Natural killer cell (primary cell): ENCODE measurements around the gene ZNF652. TPM values are rescaled to one million over a fixed set of nuclear protein-coding genes. Genes with fewer than 3 reads are reported as not detected.
A peak's percentile ranks its signal among the peaks of the same experiment; 100 is the strongest.

Experiments
- ATAC-seq, 3 donors: fragments of 150-1000 bp in 2 of 3; fragments of 200-7000 bp in 1 of 3; cut with Tn5 transposase; 1 replicate in 1 of 3; 2 replicates in 2 of 3; pipeline ENCODE4 v1.10.0; 2021; ENCODE audit warnings: mild to moderate bottlenecking in 2 of 3, moderate library complexity in 2 of 3
- DNase-seq, 2 donors: peaks; one replicate each; pipeline versions ENCODE4 v3.0.0 to v3.0.0-alpha.2; 2013 to 2021; ENCODE audit warnings: mixed read lengths in 1 of 2
- H3K27ac ChIP-seq: one replicate; pipeline ENCODE4 v1.5.1; 2013; ENCODE audit warnings: mild to moderate bottlenecking, low read length
- H3K27me3 ChIP-seq: one replicate; pipeline ENCODE4 v1.6.1; 2013; ENCODE audit warnings: low read length; ENCODE audit not compliant: control insufficient read depth, insufficient read depth
- H3K36me3 ChIP-seq: one replicate; pipeline ENCODE4 v1.6.1; 2013; ENCODE audit warnings: low read length; ENCODE audit not compliant: control insufficient read depth, insufficient read depth
- H3K4me1 ChIP-seq: one replicate; pipeline ENCODE4 v1.6.1; 2013; ENCODE audit warnings: low read length; ENCODE audit not compliant: control insufficient read depth, insufficient read depth
- H3K4me3 ChIP-seq: one replicate; pipeline ENCODE4 v1.5.1; 2013; ENCODE audit warnings: low read length
- H3K9me3 ChIP-seq: one replicate; pipeline ENCODE4 v1.6.1; 2013; ENCODE audit warnings: low read length; ENCODE audit not compliant: control insufficient read depth, insufficient read depth
- H3K27ac Mint-ChIP-seq, 2 donors: one replicate each; pipeline ENCODE4 v1.8.0; 2022; ENCODE audit warnings: mild to moderate bottlenecking in 2 of 2, mixed read lengths in 2 of 2, moderate library complexity in 1 of 2
- H3K27me3 Mint-ChIP-seq, 2 donors: one replicate each; pipeline ENCODE4 v1.8.0; 2022; ENCODE audit warnings: low read depth in 2 of 2, mixed read lengths in 2 of 2
- H3K36me3 Mint-ChIP-seq: one replicate; pipeline ENCODE4 v1.8.0; 2022; ENCODE audit warnings: mixed read lengths
- H3K4me1 Mint-ChIP-seq, 2 donors: one replicate each; pipeline ENCODE4 v1.8.0; 2022; ENCODE audit warnings: mixed read lengths in 2 of 2
- H3K4me3 Mint-ChIP-seq: one replicate; pipeline ENCODE4 v1.8.0; 2022; ENCODE audit warnings: mild to moderate bottlenecking, moderate library complexity, mixed read lengths
- H3K9me3 Mint-ChIP-seq, 2 donors: one replicate each; pipeline ENCODE4 v1.8.0; 2022; ENCODE audit warnings: mixed read lengths in 2 of 2
- CTCF ChIP-seq: fragments of 200-600 bp; IDR thresholded peaks from one replicate; pipeline ENCODE4 v1.8.0; 2022; ENCODE audit warnings: antibody characterized with exemption
- WGBS: methylation state at CpG from one replicate; pipeline ENCODE4 v1.1.7; 2013; ENCODE audit warnings: missing lambda C conversion rate; ENCODE audit not compliant: insufficient coverage; 5-methylcytosine and 5-hydroxymethylcytosine counted together
- intact Hi-C: fragments of 100-400 bp; cut with micrococcal nuclease; formaldehyde crosslinking; loops from one replicate; pipeline ENCODE4 v1.14.2; 2022
- total RNA-seq, 4 donors: library from RNA; stranded (reverse); fragments of 120-200 nt in 1 of 4; gene quantifications; one replicate each; pipeline versions ENCODE4 v1.2.3 to v1.2.4, GENCODE V29; 2013 to 2022

The ZNF652 gene
- total RNA-seq, 3 donors from 2014 or later (not counting 1 experiment from before 2014, with no cell fraction given) = 53.8 to 79.1 (median 73.3) TPM

- H3K27ac ChIP-seq = no peak overlapping the region
- H3K4me1 ChIP-seq = peaks cover 54% of the 10 kb centered on the region
- H3K9me3 ChIP-seq = no peaks in the 10 kb centered on the region
- no peaks in the 10 kb centered on the region for H3K27me3 Mint-ChIP-seq
- DNase-seq (no peak), ATAC-seq (no peak)
- H3K4me3 Mint-ChIP-seq = no peak overlapping the region
- no peak overlapping the region for H3K27ac Mint-ChIP-seq
- intact Hi-C loops = loop anchor here (10.0 kb wide), 1 partner anchor 288 kb away; no protein-coding TSS in a partner anchor
- H3K36me3 ChIP-seq = peaks cover 49% of the 10 kb centered on the region
- WGBS = 96% methylated on average over 9 of the region's 9 CpGs
- no peaks in the 10 kb centered on the region for H3K27me3 ChIP-seq
- peaks cover 43 to 57% of the 10 kb centered on the region in 2 donors for H3K4me1 Mint-ChIP-seq
- H3K36me3 Mint-ChIP-seq = peaks cover 8% of the 10 kb centered on the region
- H3K4me3 ChIP-seq = no peak overlapping the region
- no peak for TF ChIP-seq CTCF
- H3K9me3 Mint-ChIP-seq = no peaks in the 10 kb centered on the region
These were observed 45.0 kb upstream of the ZNF652 start for GRCh38 chr17:49407086-49407485.

GRCh38 chr17:49406421-49407061, 44.5 kb upstream of the ZNF652 start:
- Histone ChIP-seq H3K27ac (no peak overlapping the region), H3K36me3 (peaks cover 46% of the 10 kb centered on the region), H3K4me3 (no peak overlapping the region), H3K4me1 (peaks cover 57% of the 10 kb centered on the region), H3K27me3 (no peaks in the 10 kb centered on the region), H3K9me3 (no peaks in the 10 kb centered on the region)
- TF ChIP-seq CTCF = no peak
- Mint-ChIP-seq H3K27me3 (no peaks in the 10 kb centered on the region), H3K36me3 (peaks cover 2% of the 10 kb centered on the region), H3K4me1 (peaks cover 48 to 60% of the 10 kb centered on the region in 2 donors), H3K9me3 (no peaks in the 10 kb centered on the region), H3K27ac (peak overlapping the region; percentile 94), H3K4me3 (no peak overlapping the region)
- no peak for DNase-seq
- 92% methylated on average over 9 of the region's 9 CpGs for WGBS
- intact Hi-C loops = loop anchor here (10.0 kb wide), 1 partner anchor 288 kb away; no protein-coding TSS in a partner anchor
- ATAC-seq = no peak

GRCh38 chr17:49404906-49405305, 42.9 kb upstream of the ZNF652 start:
- H3K36me3 Mint-ChIP-seq = no peaks in the 10 kb centered on the region
- H3K27ac Mint-ChIP-seq = peak overlapping the region; percentile 94

More at GRCh38 chr17:49404906-49405305, 42.9 kb upstream of the ZNF652 start:
- Histone ChIP-seq H3K4me3 (no peak overlapping the region), H3K27me3 (no peaks in the 10 kb centered on the region), H3K27ac (peak overlapping the region; percentile 90), H3K4me1 (peaks cover 57% of the 10 kb centered on the region), H3K9me3 (no peaks in the 10 kb centered on the region), H3K36me3 (peaks cover 32% of the 10 kb centered on the region)
- Mint-ChIP-seq H3K4me3 (peak overlapping the region; percentile 77), H3K4me1 (peaks cover 56 to 65% of the 10 kb centered on the region in 2 donors), H3K9me3 (no peaks in the 10 kb centered on the region), H3K27me3 (no peaks in the 10 kb centered on the region)
- no peak for TF ChIP-seq CTCF
- intact Hi-C loops = loop anchor here (10.0 kb wide), 1 partner anchor 290 kb away; no protein-coding TSS in a partner anchor
- ATAC-seq (no peak), DNase-seq (no peak)
- WGBS = 95% methylated on average over 14 of the region's 14 CpGs
